K562 (cell line): Measurements from ENCODE around the gene N4BP3. TPM values are rescaled to one million over a fixed set of nuclear protein-coding genes. Genes with fewer than 3 reads are reported as not detected.

Source experiments
- CHAMP1 ChIP-seq: fragments of 450-650 bp; IDR thresholded peaks from 2 replicates; pipeline ENCODE4 v1.6.1; 2016; ENCODE audit warnings: mild to moderate bottlenecking
- IRF1 ChIP-seq: sonication (generic); formaldehyde crosslinking; IDR thresholded peaks from 2 replicates; pipeline ENCODE4 v1.8.0; 2022; ENCODE audit warnings: missing genetic modification reagents, mild to moderate bottlenecking, borderline replicate concordance
- VEZF1 ChIP-seq: fragments of 200-800 bp; sonication (Bioruptor generic); IDR thresholded peaks from 2 replicates; pipeline ENCODE4 v1.6.1; 2017; ENCODE audit warnings: missing genetic modification characterization, missing compliant biosample characterization
- polyA plus RNA-seq, 8 experiments: library from polyadenylated mRNA; depleted of rRNA in 4 of 8; stranded (reverse) in 5 of 8; unstranded in 3 of 8; fragments of >200 nt; fragmentation: Nextera tagmentation in 2 of 8; fragmentation: Illumina TruSeq in 1 of 8; extraction: Ambion mirVana in 2 of 8; extraction: Trizol in 1 of 8; gene quantifications; 2 replicates each; pipeline versions ENCODE4 v1.2.1 to v1.2.3, GENCODE V29; 2011 to 2014; ENCODE audit warnings: inconsistent platforms in 1 of 8, missing spikeins in 1 of 8
- total RNA-seq, 7 experiments: library from RNA; depleted of rRNA in 6 of 7; stranded (reverse); fragments of >200 nt in 6 of 7; fragmentation: Illumina TruSeq in 2 of 7; extraction: Trizol in 2 of 7; gene quantifications; 2 replicates each; pipeline versions ENCODE4 v1.2.1 to v1.2.3, GENCODE V29; 2011 to 2021; ENCODE audit warnings: low replicate concordance in 1 of 7

The N4BP3 gene
- total and polyA plus RNA-seq, 9 of the 15 experiments (the other 6 are each of a cell fraction or from before 2014, with no cell fraction given): 0.06 to 7.0 (median 2.4) TPM

GRCh38 chr5:178130576-178131445, 17.5 kb downstream of the N4BP3 start, which contains the start of gene RMND5B (continued):
- TF ChIP-seq CHAMP1 (no peak), VEZF1 (CRISPR knock-in tag) (peak; percentile 52), IRF1 (CRISPR knock-in tag) (no peak)
